NOMO-1 (cell line): ENCODE results near the gene SREBF2.
A peak's percentile ranks its signal among the peaks of the same experiment; 100 is the strongest.
"Not testable (repeated sequence)": the region's sequence is repeated elsewhere in the genome, so short reads cannot be mapped to it uniquely, and the experiment has no call there.

Experiments
- DNase-seq, 2 experiments: peaks; one replicate each; lab custom pipeline; 2025; ENCODE audit not compliant: unreplicated experiment in 2 of 2; lab: John Stamatoyannopoulos, UW

Gene SREBF2

DNA sequence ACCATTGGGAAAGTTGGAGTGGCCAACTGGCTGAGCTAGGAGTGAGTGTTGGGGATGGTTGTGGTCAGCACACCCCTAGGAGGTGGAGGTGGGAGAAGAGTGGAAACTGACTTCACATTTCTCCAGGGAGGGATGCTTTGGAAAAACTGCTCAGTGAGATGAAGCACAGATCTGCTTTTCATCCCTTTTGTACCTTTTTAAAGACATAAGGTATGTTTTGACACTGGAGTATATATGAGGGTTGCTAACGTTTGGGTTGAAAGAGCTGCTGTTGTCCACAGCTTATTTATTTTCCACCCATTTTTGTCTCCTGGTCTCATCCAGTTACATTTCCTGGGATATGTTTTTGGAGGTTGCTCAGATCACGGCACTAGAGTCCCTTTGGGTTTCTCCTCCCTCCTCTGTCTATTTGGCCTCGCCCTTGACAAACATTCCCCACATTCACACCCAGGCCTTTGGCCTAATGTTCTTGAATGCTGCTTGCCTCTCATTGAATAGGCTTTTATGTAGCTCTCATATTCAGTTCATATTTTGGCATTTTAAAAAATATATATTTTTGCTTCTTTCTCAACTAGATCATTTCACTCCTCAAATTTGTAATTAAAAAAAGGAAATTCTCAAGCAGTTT is 8.3 kb downstream of the SREBF2 start:
- no peak for DNase-seq

DNA sequence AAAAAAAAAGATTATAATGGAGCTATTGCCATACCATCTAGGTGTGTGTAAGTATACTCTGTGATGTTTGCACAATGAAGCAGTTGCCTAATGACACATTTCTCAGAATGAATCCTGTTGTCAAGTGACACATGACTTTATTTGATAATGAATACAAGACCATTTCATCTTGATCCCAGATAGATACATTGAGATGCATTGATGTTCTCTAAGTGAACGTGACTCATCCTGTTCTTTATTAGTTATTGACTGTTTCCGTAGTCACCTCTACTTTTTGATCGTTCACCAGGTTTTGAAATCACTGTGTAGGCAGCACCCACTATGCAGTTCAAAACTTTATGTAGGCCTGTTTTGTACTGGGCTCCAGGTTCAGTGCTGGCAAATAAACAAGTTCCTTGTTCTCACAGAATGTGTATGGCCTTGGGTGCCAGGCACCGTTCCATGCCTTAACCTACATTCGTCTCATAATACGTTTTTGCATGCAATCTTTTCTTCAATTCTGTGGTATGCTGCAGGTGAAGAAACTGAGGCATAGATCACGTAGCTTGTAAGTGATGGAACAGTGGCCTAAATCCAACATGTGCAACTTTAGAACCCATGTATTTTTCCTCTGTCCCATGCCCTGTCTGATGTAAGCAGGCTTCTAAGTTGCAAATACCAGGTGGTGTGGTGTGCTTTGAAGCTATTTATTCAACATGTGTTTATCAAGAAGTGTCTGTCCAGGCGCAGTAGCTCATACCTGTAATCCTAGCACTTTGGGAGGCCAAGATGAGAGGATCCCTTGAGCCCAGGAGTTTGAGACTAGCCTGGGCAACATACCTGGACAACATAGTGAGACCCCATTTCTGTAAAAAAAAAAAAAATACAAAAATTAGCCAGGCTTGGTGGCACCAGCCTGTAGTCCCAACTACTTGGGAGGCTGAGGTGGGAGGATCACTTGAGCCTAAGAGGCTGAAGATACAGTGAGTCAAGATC is 10.4 kb downstream of the SREBF2 start:
- no peak for DNase-seq

DNA sequence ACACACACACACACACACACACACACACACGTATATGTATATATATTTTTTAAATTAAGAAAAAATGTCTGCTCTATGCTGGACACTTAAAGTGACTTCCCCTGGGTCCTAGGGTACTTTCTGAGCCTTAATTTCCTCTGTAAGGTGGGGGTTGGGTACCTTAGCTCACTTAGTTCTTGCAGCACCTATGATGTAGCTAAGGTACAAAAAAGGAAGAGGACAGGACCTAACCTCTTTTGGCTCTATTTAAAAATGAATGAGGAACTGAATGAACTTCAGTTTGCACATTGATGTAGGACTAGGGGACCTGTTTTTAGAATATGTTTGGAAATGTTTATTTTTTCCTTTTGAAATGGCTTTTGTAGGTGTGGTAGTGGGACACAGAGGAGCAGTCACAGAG is 11.1 kb downstream of the SREBF2 start:
- peak in 1 of 2 experiments; percentile 31 for DNase-seq

DNA sequence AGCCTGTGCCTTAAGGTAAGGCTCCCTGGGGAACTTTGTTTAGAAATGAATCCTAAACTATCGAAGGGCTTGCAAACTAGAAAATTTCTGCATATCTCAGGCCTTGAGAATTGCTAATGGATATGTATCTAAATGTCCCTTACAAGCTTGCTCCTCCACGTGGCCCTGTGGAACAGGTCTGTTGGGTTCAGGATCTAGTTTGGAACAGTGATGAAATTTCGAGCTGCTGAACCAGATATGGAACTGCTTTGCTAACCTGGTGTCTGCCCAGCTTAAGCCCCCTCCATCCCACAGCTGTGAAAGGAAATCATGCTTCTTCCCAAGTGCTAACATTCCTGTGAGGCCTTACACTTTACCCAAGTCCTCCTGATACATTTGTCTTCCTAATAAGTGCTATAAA is 11.6 kb downstream of the SREBF2 start:
- no peak for DNase-seq

DNA sequence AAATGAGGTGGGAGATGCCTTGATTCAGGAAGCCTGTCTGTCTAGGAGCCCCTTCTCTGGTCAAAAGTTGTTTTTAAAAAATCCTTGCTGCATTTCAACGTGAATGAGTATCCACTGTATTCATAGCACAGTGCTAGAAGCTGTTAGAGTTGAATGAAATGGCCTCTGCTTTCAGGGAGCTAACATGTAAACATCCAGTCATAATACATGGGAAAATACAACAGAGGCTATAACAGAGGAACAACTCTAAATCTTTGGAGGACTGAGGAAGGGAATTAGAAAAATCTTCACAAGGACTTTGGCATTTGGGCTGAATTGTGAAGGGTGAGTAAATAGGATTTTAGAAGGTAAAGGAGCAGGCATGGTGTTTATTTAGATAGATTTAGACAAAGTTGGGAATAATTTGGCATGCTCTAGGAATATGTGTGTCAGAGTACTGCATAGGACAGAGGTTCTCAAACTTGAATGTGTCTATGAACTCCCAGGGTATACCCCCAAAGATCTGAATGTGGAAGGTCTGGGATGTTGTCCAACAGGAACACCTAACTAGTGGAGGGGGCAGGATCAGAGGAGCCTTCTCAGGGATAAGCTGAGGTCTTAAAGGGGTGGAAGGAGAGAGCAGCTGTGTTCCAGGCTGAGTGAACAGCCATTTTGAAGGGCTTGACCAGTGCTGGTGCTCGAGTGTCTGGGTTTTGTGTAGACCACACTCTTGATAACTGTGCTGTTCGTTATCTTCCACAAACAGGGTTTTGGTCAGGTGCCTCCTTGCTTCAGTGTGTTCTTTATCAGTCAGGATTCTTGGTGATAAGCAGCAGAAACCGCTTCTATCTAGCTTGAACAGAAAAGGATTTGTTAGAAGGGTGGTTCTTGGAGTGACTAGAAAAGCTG is 12.7 kb downstream of the SREBF2 start:
- no peak for DNase-seq

DNA sequence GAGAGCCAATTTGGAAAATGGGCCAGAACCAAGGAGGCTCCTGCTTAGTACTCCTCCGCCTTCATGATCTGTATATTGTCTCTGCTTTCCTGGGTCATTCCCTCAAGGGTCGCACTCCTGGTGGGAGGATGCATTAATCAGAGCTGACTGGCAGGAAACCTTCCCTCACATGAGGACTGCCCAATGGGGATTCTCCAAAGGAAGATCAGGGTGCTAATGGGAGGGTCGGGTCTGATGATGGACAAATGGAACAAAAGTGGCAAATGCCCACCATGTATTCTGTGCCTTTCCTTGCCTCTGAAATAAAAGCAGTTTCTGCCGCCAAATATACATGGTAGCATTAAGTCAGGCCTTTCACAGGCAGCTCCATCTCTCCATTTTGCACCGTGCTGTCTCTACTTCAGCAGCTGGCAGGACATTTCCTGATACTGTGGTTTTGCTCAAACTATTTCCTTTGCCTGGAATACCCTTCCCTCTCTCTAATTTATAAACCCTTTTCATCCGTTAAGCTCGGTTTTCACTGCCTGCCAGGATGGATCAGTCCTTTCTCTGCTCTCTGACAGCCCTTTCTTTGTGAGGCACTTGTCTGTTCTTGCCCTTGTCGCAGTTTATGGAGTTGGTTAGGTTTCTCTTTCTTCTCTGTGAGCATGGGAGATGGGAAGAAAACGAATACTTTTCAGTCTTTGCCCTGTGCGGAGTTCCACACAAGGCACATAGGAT is 13.5 kb downstream of the SREBF2 start:
- DNase-seq: no peak

DNA sequence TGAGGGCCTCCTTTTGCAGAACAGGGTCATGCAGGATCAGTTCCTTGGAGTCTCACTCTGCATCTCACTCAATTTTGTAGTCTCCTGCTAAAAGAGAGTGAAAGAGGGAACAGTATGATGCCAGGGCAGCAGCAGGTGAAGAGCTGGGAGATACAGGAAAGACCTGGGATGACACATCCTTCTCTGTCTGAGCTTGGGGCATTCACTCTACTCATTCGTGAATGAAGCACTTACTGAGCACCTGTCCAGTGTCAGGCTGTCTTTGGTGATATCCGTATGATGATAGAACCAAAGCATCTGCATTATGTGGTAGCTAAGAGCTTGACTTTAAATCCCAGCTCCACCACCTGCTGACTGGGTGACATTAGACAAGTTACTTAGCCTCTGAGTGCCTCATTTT is 14.4 kb downstream of the SREBF2 start:
- DNase-seq: no peak

DNA sequence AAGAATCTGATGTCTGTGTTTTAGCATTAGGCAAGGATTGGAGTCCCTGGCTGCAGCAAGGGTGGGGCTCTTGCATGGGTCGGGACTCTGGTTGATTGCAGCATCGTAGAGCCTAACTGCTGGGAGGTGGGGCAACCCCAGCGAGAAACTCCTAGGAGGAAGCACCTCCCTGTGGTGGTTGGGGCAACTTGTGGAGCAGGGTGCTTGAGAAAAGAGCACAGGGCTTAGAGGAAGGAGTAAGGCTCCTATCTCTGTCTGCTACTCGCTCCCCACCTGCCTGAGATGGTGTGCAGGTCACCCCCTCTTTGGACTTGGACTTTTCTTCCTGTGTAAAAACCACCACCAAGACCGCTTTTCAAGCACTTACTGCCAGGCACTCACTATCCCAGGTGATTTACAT is 15.6 kb downstream of the SREBF2 start:
- peak; percentile 90 to 96 for DNase-seq

DNA sequence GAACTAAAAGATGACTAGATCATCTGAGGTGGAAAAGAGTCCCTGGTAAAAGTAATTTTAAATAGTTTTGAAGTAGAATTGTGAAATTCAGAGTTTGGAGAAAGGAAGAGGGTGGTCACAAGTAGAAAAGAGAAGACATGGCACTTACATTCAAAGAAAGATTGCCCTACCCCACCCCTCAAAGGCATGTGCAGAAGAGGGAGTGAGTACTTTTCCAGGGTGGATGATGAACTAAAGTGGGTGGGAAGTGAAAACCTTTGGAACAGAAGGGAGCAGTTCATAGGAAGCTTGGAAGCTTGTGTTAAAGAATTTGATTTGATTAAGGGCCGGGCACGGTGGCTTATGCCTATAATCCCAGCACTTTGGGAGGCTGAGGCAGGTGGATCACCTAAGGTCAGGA is 23.6 kb downstream of the SREBF2 start:
- no peak for DNase-seq

DNA sequence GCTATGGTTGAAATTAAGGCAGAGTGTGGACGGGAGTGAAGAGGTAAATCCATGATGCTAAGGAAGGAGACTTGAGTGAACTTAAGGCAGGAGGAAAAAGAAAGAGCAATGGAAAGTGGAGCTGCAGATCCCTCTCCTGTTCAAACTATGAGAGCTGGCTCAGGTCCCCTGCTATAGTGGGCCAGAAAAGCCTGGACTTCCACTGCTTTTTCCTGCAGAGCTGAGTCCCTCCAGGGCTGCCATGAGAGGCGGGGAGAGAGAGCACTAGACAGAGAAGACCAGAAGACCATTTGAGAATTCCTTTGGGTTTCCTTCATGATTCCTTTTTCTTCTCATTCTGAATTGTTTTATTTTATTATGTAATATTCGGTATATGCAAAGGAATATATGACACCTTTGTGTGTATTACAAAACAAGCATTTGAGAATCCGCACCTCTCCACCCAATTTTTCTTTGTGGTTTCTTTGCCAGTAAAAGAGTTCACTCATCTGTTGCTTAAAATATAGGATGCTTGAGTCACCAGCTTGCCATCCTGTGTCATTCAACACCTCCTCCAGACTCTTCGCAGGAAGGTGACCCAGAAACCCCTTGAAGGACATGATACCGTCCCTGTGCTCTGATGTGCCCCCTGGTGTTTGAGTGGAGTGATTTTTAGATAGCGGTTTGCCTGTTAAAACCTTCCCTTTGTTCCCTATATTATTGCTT is 24.4 kb downstream of the SREBF2 start:
- peak; percentile 50 to 77 for DNase-seq

DNA sequence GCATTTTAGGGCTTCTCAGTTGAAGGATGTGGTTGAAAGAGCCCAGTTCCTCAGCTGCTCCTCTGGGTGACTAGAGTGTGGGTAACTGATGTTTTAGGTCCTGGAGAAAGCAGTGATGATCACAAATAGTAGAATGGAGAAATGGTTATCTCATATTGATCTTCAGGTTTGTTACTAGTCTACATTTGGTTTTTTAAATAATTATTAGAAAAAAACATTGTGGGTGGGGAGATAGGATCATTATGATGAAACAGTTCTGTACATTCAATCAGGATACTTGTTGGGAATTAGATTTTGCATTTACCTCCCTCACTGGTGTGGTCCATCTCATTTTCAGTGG is 24.9 kb downstream of the SREBF2 start:
- DNase-seq: no peak

DNA sequence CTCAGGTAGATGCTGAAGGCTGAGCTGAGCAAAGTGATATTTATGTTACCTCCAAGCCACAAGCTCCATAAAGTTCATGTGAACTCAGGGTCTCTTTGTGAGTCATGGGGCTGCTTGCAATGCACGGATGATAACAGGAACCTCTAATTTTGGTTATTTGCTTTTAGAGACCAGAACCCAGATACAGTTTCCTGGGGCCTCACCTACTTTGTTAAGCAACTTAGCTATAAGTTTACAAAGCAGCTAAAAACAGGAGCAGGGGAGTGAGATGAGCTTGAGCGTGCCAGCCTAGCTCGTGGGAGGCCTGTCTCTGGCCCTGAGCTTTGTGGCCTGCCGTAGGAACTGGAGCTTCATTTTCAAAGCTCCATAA is 29.2 kb downstream of the SREBF2 start:
- DNase-seq: peak; percentile 81 to 90

DNA sequence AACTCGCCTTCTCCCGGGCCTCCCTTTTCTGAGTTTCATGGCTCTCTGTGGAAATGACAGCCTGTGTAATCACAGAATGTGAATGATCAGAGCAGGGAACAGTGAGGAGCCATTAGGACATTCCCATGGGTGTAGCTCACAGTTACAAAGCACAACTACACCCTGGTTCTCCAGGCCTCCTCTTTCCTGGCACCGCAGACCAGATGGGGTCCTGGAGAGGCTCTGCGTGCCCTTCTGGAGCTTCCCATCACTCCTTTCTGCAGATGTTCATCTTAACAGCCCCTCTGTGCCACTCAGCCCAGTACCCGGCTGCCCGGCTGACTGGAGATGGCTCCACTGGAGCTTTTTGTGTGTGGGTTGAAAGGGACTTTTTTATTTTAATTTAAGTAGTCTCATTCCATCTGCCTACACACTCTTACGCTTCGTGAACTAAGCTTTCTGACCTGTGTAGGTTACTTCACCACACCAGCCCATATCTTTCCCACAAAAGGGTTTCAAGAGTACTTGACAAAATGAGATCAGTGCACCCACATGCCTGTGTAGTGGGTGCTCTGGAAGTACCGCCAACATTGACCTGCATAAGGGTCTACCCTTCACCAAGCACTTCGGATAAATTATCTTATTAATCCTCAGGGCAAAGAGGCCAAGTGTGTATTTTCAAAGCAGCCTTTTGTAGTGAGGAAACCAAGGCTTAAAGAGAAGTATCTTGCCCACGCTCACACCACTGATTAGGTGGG is 29.8 kb downstream of the SREBF2 start:
- no peak for DNase-seq

DNA sequence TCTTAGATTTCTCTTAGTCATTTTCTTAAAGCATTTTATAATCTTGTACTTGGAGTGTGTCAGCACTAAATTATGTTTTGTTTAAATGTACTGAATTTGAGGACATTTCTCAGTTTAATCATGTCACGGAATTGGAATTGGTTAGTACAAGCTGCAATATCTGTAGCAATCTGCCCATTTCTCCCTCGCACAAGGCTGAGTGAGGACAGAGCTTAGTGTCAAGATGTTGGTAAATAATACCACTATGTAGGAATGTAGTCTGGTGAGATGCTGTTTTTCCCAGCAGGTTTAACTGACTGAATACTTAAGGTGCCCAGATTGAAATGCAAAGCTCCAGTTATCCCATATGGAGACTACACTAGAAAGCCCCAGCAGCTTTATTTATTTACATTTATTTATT is 30.6 kb downstream of the SREBF2 start:
- no peak for DNase-seq

DNA sequence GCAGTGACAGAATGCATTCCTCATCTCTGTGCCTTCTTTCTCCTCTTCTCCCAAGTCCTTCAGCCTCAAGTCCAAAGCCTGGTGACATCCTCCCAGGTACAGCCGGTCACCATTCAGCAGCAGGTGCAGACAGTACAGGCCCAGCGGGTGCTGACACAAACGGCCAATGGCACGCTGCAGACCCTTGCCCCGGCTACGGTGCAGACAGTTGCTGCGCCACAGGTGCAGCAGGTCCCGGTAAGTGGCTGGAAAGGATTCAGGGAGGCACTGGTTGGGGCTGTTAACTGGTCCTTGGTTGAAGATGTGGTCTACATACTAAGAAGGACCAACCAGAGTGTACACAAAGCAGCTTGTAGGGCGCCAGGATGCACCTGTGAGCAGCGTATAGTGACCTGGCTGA is 35.7 kb downstream of the SREBF2 start:
- DNase-seq: no peak

DNA sequence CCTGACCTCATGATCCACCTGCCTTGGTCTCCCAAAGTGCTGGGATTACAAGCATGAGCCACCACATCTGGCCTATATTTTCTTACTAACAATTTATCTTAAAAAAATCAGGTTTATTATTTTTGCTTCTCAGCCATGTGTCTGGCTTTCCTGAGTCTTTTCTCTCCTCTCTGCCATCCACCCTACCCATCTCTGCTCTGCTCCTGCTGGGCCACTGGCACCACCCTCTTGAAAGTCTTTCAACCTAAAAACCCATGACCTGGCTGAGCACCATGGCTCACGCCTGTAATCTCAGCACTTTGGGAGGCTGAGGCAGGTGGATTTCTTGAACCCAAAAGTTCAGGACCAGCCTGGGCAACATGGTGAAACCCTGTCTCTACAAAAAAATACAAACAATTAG is 37.2 kb downstream of the SREBF2 start:
- not testable (repeated sequence) for DNase-seq

DNA sequence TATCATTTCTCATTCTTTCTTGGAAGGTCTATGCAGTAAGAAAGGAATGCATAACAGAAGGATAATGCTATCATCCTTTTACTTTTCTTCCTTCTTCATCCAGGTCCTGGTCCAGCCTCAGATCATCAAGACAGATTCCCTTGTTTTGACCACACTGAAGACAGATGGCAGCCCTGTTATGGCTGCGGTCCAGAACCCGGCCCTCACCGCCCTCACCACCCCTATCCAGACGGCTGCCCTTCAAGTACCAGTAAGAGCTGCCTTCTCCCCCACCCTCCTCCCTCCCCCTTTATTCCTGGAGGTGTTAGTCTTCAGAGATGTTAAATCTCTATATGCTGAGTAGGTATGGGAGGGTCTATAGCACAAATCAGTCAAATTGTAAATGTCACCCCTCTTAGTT is 37.9 kb downstream of the SREBF2 start:
- no peak for DNase-seq

DNA sequence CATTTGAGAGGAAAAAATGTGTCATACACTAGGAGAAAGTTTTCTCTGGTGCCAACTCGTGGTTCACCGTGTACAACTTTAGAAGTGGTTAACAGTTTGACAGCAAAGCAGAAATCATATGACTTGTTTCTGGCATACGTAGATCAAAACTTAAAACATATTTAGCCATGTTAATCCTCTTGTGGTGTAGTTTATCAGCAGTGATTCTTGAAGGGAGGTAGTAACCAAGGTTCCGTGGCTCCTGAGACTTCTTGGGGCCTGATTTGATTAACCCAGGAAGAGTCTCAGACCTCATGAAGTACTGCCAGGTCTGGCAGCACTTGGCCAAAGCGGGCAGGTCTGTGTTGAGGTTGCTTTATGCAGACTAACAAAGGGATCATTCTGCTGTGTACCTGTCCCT is 40.5 kb downstream of the SREBF2 start:
- no peak for DNase-seq

DNA sequence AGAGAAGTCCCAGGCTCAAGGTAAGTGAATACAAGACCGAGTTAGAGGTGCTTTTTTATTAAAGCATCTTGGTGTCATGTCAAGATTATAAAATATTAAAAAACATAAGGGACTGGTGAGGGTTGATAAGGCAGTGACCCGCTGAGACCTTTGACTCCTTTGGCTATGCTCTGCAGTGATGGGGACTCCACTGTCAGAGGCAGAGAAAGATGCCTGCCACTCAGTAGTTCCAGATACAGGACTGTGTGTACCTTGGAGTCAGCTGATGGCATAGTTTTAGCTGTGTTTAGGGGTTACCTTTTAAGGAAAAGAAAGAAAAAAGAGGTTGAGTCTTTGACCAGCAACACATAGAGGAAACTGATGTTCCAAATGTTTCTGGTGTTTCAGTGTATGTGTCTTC is 41.2 kb downstream of the SREBF2 start:
- no peak for DNase-seq
